Uterus (tissue), 4 donors: ENCODE measurements around the gene GALNT1. TPM values are rescaled to one million over a fixed set of nuclear protein-coding genes. Genes with fewer than 3 reads are reported as not detected.

Experiments used
- DNase-seq, 2 donors: peaks; one replicate each; pipeline ENCODE4 v3.0.0-alpha.2; 2019 to 2020
- H3K27ac ChIP-seq, 2 donors: fragments of 200-600 bp; sonication (generic); 1 replicate in 1 of 2; 2 replicates in 1 of 2; pipeline ENCODE4 v1.5.1; 2016 to 2018
- H3K27me3 ChIP-seq, 2 donors: fragments of 200-600 bp; sonication (generic); one replicate each; pipeline ENCODE4 v1.5.1; 2018 to 2019; ENCODE audit warnings: control low read depth in 1 of 2
- H3K36me3 ChIP-seq, 2 donors: fragments of 200-600 bp; sonication (generic); one replicate each; pipeline ENCODE4 v1.5.1; 2019; ENCODE audit warnings: control low read depth in 1 of 2
- H3K4me1 ChIP-seq, 2 donors: fragments of 200-600 bp; sonication (generic); one replicate each; pipeline ENCODE4 v1.5.1; 2018 to 2019; ENCODE audit warnings: control low read depth in 1 of 2
- H3K4me3 ChIP-seq, 2 donors: fragments of 200-600 bp; sonication (generic); 1 replicate in 1 of 2; 2 replicates in 1 of 2; pipeline ENCODE4 v1.5.1; 2018 to 2019; ENCODE audit warnings: mild to moderate bottlenecking in 1 of 2
- H3K9me3 ChIP-seq, 2 donors: fragments of 200-600 bp; sonication (generic); one replicate each; pipeline ENCODE4 v1.5.1; 2019; ENCODE audit warnings: control low read depth in 1 of 2
- POLR2A ChIP-seq, 2 donors: fragments of 450-650 bp; IDR thresholded peaks; one replicate each; pipeline ENCODE4 v1.6.1; 2016; ENCODE audit warnings: antibody characterized with exemption in 2 of 2, mild to moderate bottlenecking in 1 of 2, moderate library complexity in 1 of 2
- intact Hi-C: fragments of 100-400 bp; cut with DNase I; formaldehyde crosslinking; loops from one replicate; pipeline ENCODE4 v1.15.1; 2023; ENCODE audit warnings: low total_unique reads
- total RNA-seq, 4 donors: library from RNA; depleted of rRNA in 3 of 4; stranded (reverse); fragments of >200 nt in 3 of 4; gene quantifications; one replicate each; pipeline versions ENCODE4 v1.1.0 to v1.2.4, GENCODE V29; 2014 to 2023
- TF ChIP-seq, protein P1 (sequence below), 4 experiments: fragments of 200-600 bp in 2 of 4; fragments of 450-650 bp in 2 of 4; sonication (generic) in 2 of 4; IDR thresholded peaks; one replicate each; pipeline ENCODE4 v1.5.1; 2016 to 2019; ENCODE audit warnings: antibody characterized with exemption in 4 of 4, mild to moderate bottlenecking in 2 of 4, moderate library complexity in 1 of 4
- donor health status: DM: yes; HTN: yes; CAD: no.

GALNT1 gene
- total RNA-seq, 4 donors from 2014 or later, result 13.6 to 98.2 (median 33.3) TPM

DNA sequence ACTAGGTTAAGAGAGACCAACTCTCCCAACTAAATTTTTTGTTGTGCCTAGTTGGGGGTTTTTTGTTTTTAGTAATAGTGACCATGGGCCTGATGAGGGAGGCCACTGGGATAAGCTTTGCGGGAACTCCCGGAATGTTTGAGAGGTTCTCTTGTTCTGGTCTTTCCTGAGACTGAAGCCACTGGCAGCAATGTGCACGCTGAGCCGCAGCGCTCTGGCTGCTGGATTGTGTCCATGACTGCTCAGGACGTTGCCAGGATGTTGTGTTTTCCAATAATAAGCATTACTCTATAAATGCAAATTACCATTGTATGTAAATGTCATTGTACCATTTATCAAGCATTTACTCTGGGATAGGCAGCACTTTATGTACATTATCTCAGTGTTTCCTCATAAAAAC is 126.1 kb downstream of the GALNT1 start:
- no peaks in the 10 kb centered on the region for H3K4me1 ChIP-seq
- H3K27me3 ChIP-seq, result no peaks in the 10 kb centered on the region
- H3K27ac ChIP-seq, result no peak overlapping the region
- intact Hi-C loops, result no loop called here
- no peaks in the 10 kb centered on the region for H3K9me3 ChIP-seq
- DNase-seq, result no peak
- TF ChIP-seq POLR2A (IDR thresholded peaks at IDR 0.05), result no peak
- TF ChIP-seq, protein P1, sequence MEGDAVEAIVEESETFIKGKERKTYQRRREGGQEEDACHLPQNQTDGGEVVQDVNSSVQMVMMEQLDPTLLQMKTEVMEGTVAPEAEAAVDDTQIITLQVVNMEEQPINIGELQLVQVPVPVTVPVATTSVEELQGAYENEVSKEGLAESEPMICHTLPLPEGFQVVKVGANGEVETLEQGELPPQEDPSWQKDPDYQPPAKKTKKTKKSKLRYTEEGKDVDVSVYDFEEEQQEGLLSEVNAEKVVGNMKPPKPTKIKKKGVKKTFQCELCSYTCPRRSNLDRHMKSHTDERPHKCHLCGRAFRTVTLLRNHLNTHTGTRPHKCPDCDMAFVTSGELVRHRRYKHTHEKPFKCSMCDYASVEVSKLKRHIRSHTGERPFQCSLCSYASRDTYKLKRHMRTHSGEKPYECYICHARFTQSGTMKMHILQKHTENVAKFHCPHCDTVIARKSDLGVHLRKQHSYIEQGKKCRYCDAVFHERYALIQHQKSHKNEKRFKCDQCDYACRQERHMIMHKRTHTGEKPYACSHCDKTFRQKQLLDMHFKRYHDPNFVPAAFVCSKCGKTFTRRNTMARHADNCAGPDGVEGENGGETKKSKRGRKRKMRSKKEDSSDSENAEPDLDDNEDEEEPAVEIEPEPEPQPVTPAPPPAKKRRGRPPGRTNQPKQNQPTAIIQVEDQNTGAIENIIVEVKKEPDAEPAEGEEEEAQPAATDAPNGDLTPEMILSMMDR (IDR thresholded peaks at IDR 0.05), result no peak
- no peaks in the 10 kb centered on the region for H3K36me3 ChIP-seq
- H3K4me3 ChIP-seq, result no peak overlapping the region

DNA sequence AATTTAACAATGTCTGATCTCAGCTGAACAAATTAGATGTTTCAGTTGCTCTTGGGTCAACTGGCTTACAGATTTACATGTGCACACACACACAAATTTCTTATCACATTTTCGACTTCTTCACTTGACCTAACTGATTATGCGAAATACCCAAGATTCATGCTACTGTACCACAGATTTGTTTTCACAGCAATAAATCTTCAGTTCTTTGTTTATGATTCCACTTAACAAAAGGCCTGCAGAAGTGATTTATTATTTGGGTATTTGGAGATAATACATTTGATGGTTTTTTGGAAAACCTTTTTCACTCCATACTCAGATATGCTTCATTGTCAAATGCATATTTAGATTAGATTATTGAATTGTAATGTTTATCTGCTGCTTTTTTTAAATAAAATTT is 129.0 kb downstream of the GALNT1 start:
- Histone ChIP-seq H3K4me3 (no peak overlapping the region), H3K36me3 (no peaks in the 10 kb centered on the region), H3K9me3 (no peaks in the 10 kb centered on the region), H3K4me1 (no peaks in the 10 kb centered on the region), H3K27me3 (no peaks in the 10 kb centered on the region), H3K27ac (no peak overlapping the region)
- intact Hi-C loops, result no loop called here
- no peak for TF ChIP-seq POLR2A (IDR thresholded peaks at IDR 0.05)
- TF ChIP-seq, protein P1 (IDR thresholded peaks at IDR 0.05), result no peak
- no peak for DNase-seq

DNA sequence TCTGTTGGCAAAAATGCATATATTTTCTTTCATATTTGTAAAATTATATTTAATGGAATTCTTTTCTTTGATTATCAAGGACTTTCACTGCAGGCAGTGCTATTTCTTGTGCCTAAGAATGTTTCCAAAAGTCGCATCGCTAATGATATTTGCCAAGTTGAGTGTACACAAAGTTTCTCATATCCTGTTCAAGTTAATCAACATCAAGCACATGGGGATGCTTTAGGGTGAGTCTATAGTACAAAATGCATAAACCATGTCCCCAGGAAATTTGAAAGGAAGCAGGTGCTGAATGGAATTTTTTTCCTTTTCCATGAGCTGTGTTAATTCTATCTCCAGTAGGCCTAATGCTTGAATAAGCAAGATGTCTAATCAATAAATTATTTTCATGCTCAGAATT is 129.7 kb downstream of the GALNT1 start:
- Histone ChIP-seq H3K9me3 (no peaks in the 10 kb centered on the region), H3K27me3 (no peaks in the 10 kb centered on the region), H3K27ac (no peak overlapping the region), H3K4me3 (no peak overlapping the region), H3K36me3 (no peaks in the 10 kb centered on the region), H3K4me1 (no peaks in the 10 kb centered on the region)
- intact Hi-C loops, result no loop called here
- TF ChIP-seq, protein P1 (IDR thresholded peaks at IDR 0.05), result no peak
- TF ChIP-seq POLR2A (IDR thresholded peaks at IDR 0.05), result no peak
- DNase-seq, result no peak

DNA sequence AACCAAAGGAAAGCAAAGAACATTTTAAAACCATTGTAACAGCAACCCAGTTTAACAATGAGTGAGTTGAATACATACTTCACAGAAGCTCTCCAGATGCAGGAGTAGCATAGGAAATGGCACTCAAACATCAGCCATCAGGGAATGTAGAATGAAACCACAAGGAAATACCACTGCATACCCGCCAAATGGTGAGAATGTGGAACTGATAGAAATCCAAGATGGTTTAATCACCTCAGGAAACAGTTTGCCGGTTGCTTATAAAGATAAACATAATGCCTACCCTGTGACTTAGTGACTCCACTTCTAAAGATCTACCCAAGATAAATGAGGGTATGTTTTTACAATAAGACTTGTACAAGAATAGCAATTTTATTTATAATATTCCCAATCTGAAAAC is 132.0 kb downstream of the GALNT1 start:
- no peaks in the 10 kb centered on the region for H3K27me3 ChIP-seq
- no peaks in the 10 kb centered on the region for H3K9me3 ChIP-seq
- H3K36me3 ChIP-seq, result no peaks in the 10 kb centered on the region
- H3K4me1 ChIP-seq, result no peaks in the 10 kb centered on the region
- intact Hi-C loops, result no loop called here
- DNase-seq, result no peak
- no peak overlapping the region for H3K4me3 ChIP-seq
- TF ChIP-seq, protein P1 (IDR thresholded peaks at IDR 0.05), result no peak
- H3K27ac ChIP-seq, result no peak overlapping the region

DNA sequence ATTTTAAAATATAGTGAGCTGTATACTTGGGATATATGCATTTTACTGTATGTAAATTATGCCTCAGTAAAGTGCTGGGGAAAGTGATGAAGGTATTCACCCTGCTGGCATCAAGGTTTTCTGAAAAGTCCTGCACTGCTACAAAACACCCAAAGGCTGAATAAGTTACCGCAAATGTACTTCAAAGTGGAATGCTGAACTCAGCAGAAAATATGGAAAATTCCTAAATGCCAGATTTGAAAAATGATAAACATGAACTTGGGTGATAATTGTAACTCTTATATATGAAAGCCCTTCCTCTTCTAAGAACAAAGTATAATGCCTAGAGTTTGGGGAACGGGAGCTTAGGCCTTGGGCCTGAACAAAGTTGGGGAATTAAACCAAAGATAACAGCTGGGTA is 133.0 kb downstream of the GALNT1 start:
- intact Hi-C loops, result no loop called here
- no peak for TF ChIP-seq POLR2A (IDR thresholded peaks at IDR 0.05)
- TF ChIP-seq, protein P1 (IDR thresholded peaks at IDR 0.05), result no peak
- H3K4me3 ChIP-seq, result no peak overlapping the region
- no peak overlapping the region for H3K27ac ChIP-seq
- H3K36me3 ChIP-seq, result no peaks in the 10 kb centered on the region
- H3K4me1 ChIP-seq, result no peaks in the 10 kb centered on the region
- no peaks in the 10 kb centered on the region for H3K9me3 ChIP-seq
- no peaks in the 10 kb centered on the region for H3K27me3 ChIP-seq
- no peak for DNase-seq
